Measurements from ENCODE around the gene ARHGEF4. TPM values are rescaled to one million over a fixed set of nuclear protein-coding genes. Genes with fewer than 3 reads are reported as not detected.
A peak's percentile ranks its signal among the peaks of the same experiment; 100 is the strongest.

ARHGEF4 gene
- total RNA-seq, 1 experiment from 2014 or later, result 0.80 TPM

DNA sequence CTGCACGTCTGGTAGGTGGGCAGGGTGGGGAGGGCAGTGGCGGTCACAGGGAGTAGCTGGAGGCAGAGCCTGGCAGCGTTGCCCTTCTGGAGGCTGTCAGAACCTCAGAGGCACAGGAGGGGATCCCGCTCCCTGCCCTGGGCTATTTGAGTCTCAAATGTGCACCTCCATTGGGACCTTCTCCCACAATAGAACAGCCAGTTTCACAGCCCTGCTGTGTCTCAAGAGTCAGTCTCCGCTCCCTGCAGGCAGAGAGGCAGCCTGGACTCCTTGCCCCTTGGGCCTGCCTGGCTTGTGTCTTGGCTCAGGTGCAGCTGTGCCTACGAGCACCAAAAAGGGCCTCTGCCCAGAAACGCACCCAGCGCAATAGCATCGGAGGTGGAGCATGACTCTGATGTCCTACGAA, 199.1 kb downstream of the ARHGEF4 start:
- CTCF ChIA-PET, result no interaction called here
- in situ Hi-C loops (cut with HindIII; ENCODE audit: low pct_unique_long_range_greater_than_20kb, low sequenced_read_pairs), result no loop called here
- no TSS peak for BruUV-seq (replicated peaks)
- no peaks in the 10 kb centered on the region for H3K36me3 ChIP-seq (ENCODE audit: control insufficient read depth, insufficient read depth, low read length)
- no peaks in the 10 kb centered on the region for H3K27me3 ChIP-seq (ENCODE audit: control insufficient read depth, insufficient read depth, low read length)
- DNase-seq (ENCODE audit: low read depth, low spot score) (no peak), ATAC-seq (0 out of 2 replicates have a peak, but pooled peaks have one; percentile 6)
- POLR2A ChIA-PET, result no interaction called here
- H3K4me3 ChIP-seq (ENCODE audit: low read depth in 2 of 2, low read length in 2 of 2), result no peak overlapping the region
- H3K27ac ChIP-seq (ENCODE audit: low read length), result no peak overlapping the region
- no peaks in the 10 kb centered on the region for H3K4me1 ChIP-seq (ENCODE audit: control insufficient read depth, insufficient read depth, low read length)
- intact Hi-C loops (cut with micrococcal nuclease; ENCODE audit: unreplicated experiment), result no loop called here
- no peak for TF ChIP-seq SIN3A (IDR thresholded peaks at IDR 0.05; ENCODE audit: borderline replicate concordance, insufficient read depth, low read depth, low read length)
- TF ChIP-seq, protein P1, sequence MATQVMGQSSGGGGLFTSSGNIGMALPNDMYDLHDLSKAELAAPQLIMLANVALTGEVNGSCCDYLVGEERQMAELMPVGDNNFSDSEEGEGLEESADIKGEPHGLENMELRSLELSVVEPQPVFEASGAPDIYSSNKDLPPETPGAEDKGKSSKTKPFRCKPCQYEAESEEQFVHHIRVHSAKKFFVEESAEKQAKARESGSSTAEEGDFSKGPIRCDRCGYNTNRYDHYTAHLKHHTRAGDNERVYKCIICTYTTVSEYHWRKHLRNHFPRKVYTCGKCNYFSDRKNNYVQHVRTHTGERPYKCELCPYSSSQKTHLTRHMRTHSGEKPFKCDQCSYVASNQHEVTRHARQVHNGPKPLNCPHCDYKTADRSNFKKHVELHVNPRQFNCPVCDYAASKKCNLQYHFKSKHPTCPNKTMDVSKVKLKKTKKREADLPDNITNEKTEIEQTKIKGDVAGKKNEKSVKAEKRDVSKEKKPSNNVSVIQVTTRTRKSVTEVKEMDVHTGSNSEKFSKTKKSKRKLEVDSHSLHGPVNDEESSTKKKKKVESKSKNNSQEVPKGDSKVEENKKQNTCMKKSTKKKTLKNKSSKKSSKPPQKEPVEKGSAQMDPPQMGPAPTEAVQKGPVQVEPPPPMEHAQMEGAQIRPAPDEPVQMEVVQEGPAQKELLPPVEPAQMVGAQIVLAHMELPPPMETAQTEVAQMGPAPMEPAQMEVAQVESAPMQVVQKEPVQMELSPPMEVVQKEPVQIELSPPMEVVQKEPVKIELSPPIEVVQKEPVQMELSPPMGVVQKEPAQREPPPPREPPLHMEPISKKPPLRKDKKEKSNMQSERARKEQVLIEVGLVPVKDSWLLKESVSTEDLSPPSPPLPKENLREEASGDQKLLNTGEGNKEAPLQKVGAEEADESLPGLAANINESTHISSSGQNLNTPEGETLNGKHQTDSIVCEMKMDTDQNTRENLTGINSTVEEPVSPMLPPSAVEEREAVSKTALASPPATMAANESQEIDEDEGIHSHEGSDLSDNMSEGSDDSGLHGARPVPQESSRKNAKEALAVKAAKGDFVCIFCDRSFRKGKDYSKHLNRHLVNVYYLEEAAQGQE (IDR thresholded peaks at IDR 0.05; ENCODE audit: insufficient read depth in 1 of 2, low read depth in 2 of 2, low read length in 1 of 2), result no peak
- no peaks in the 10 kb centered on the region for H3K9me3 ChIP-seq (ENCODE audit: control insufficient read depth, insufficient read depth, low read depth, low read length)

DNA sequence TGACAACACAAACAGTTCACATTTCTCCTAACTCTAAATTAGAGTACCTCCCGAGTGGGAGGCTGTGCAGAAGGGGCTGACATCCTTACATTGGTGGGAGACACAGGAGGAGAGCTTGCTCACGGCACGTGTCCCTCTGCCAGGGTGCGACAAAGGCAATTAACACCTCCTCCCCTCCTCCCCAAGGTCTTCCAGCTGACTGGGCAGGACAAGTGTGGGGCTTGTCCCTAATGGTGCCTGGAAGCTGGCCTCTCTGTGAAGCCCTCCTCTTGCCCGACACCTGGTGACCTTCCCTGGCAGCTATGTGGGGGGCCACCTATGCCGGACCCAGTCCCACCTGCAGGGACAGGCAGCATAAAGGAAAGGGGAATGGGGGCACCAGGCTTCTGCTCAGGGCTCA, 199.6 kb downstream of the ARHGEF4 start:
- no peak overlapping the region for H3K4me3 ChIP-seq (ENCODE audit: low read depth in 2 of 2, low read length in 2 of 2)
- no peak for DNase-seq (ENCODE audit: low read depth, low spot score)
- no peak for ATAC-seq
- H3K27me3 ChIP-seq (ENCODE audit: control insufficient read depth, insufficient read depth, low read length), result no peaks in the 10 kb centered on the region
- in situ Hi-C loops (cut with HindIII; ENCODE audit: low pct_unique_long_range_greater_than_20kb, low sequenced_read_pairs), result no loop called here
- BruUV-seq (replicated peaks), result no TSS peak
- no peak overlapping the region for H3K27ac ChIP-seq (ENCODE audit: low read length)
- H3K4me1 ChIP-seq (ENCODE audit: control insufficient read depth, insufficient read depth, low read length), result no peaks in the 10 kb centered on the region
- intact Hi-C loops (cut with micrococcal nuclease; ENCODE audit: unreplicated experiment), result no loop called here
- no peaks in the 10 kb centered on the region for H3K9me3 ChIP-seq (ENCODE audit: control insufficient read depth, insufficient read depth, low read depth, low read length)
- POLR2A ChIA-PET, result no interaction called here
- CTCF ChIA-PET, result no interaction called here
- H3K36me3 ChIP-seq (ENCODE audit: control insufficient read depth, insufficient read depth, low read length), result no peaks in the 10 kb centered on the region
- TF ChIP-seq CTCF (IDR thresholded peaks at IDR 0.05) (no peak), SIN3A (IDR thresholded peaks at IDR 0.05; ENCODE audit: borderline replicate concordance, insufficient read depth, low read depth, low read length) (no peak), POLR2AphosphoS5 (IDR thresholded peaks at IDR 0.05; ENCODE audit: low read depth, low read length) (no peak), TCF7L2 (IDR thresholded peaks at IDR 0.05; ENCODE audit: low read depth, low read length) (no peak)
- TF ChIP-seq, protein P1 (IDR thresholded peaks at IDR 0.05; ENCODE audit: insufficient read depth in 1 of 2, low read depth in 2 of 2, low read length in 1 of 2), result no peak
